ENCODE results near the gene SLC22A23.
A peak's percentile ranks its signal among the peaks of the same experiment; 100 is the strongest.
"Not testable (repeated sequence)": the region's sequence is repeated elsewhere in the genome, so short reads cannot be mapped to it uniquely, and the experiment has no call there.

The SLC22A23 gene

GRCh38 chr6:3384241-3385143, 72.4 kb downstream of the SLC22A23 start:
- no peak for DNase-seq

- no peak for DNase-seq
These were observed 73.3 kb downstream of the SLC22A23 start for GRCh38 chr6:3383525-3383924.

GRCh38 chr6:3382326-3383279, 74.2 kb downstream of the SLC22A23 start:
- DNase-seq, result no peak

- no peak for DNase-seq
These were observed 75.5 kb downstream of the SLC22A23 start for GRCh38 chr6:3381233-3381921.

- no peak for DNase-seq
These were observed 76.3 kb downstream of the SLC22A23 start for GRCh38 chr6:3380344-3381232.

- no peak for DNase-seq
These were observed 77.3 kb downstream of the SLC22A23 start for GRCh38 chr6:3379482-3380060.

GRCh38 chr6:3378808-3379207, 78.0 kb downstream of the SLC22A23 start:
- DNase-seq, result not testable (repeated sequence)

GRCh38 chr6:3378398-3378782, 78.5 kb downstream of the SLC22A23 start:
- DNase-seq, result peak; percentile 0

- DNase-seq, result peak; percentile 0
These were observed 79.1 kb downstream of the SLC22A23 start for GRCh38 chr6:3377536-3378397.

- no peak for DNase-seq
These were observed 79.8 kb downstream of the SLC22A23 start for GRCh38 chr6:3376893-3377535.

GRCh38 chr6:3376064-3376463, 80.8 kb downstream of the SLC22A23 start:
- no peak for DNase-seq

- DNase-seq, result no peak
These were observed 83.2 kb downstream of the SLC22A23 start for GRCh38 chr6:3373597-3374203.

- no peak for DNase-seq
These were observed 83.8 kb downstream of the SLC22A23 start for GRCh38 chr6:3372912-3373554.

- no peak for DNase-seq
These were observed 84.5 kb downstream of the SLC22A23 start for GRCh38 chr6:3372184-3372846.

- DNase-seq, result no peak
These were observed 85.5 kb downstream of the SLC22A23 start for GRCh38 chr6:3371222-3371949.

GRCh38 chr6:3370361-3371221, 86.3 kb downstream of the SLC22A23 start:
- no peak for DNase-seq

- no peak for DNase-seq
These were observed 86.9 kb downstream of the SLC22A23 start for GRCh38 chr6:3369985-3370360.

Data from eye (tissue), 1 donor.